Heart right ventricle (tissue), 16 donors: Measurements from ENCODE around the gene FRMPD2. TPM values are rescaled to one million over a fixed set of nuclear protein-coding genes. Genes with fewer than 3 reads are reported as not detected.
A peak's percentile ranks its signal among the peaks of the same experiment; 100 is the strongest.

Source experiments
- ATAC-seq, 8 donors: fragments of 200-7000 bp; cut with Tn5 transposase; one replicate each; pipeline ENCODE4 v1.9.1; 2020; ENCODE audit warnings: mild to moderate bottlenecking in 8 of 8, moderate library complexity in 8 of 8, moderate number of reproducible peaks in 1 of 8
- DNase-seq, 2 donors: peaks; one replicate each; pipeline ENCODE4 v3.0.0-alpha.2; 2020
- H3K27ac ChIP-seq, 10 donors: fragments of 200-600 bp; sonication (generic) in 2 of 10; one replicate each; pipeline versions ENCODE4 v1.5.0 to v1.8.0; 2020 to 2022; ENCODE audit warnings: mild to moderate bottlenecking in 3 of 10
- H3K27me3 ChIP-seq, 7 donors: fragments of 200-600 bp; one replicate each; pipeline ENCODE4 v1.8.0; 2021 to 2022; ENCODE audit warnings: mild to moderate bottlenecking in 2 of 7
- H3K36me3 ChIP-seq, 9 donors: fragments of 200-600 bp; sonication (generic) in 1 of 9; one replicate each; pipeline versions ENCODE4 v1.5.0 to v1.8.0; 2020 to 2022; ENCODE audit warnings: mild to moderate bottlenecking in 2 of 9
- H3K4me1 ChIP-seq, 9 donors: fragments of 200-600 bp; sonication (generic) in 1 of 9; one replicate each; pipeline versions ENCODE4 v1.5.0 to v1.8.0; 2020 to 2022; ENCODE audit warnings: mild to moderate bottlenecking in 4 of 9
- H3K4me3 ChIP-seq, 10 donors: fragments of 200-600 bp; sonication (generic) in 2 of 10; one replicate each; pipeline versions ENCODE4 v1.5.0 to v1.8.0; 2020 to 2022; ENCODE audit warnings: mild to moderate bottlenecking in 7 of 10, moderate library complexity in 2 of 10
- H3K9me3 ChIP-seq, 11 donors: fragments of 200-600 bp in 10 of 11; sonication (generic) in 2 of 11; one replicate each; pipeline versions ENCODE4 v1.5.0 to v1.8.0; 2013 to 2022; ENCODE audit warnings: mild to moderate bottlenecking in 2 of 11, control low read depth in 1 of 11, moderate library complexity in 1 of 11
- WGBS, 2 donors: extraction: QIAGEN DNeasy Blood & Tissue Kit; methylation state at CpG; one replicate each; pipeline ENCODE4 v1.1.7; 2013; ENCODE audit warnings: inconsistent platforms in 1 of 2; 5-methylcytosine and 5-hydroxymethylcytosine counted together
- intact Hi-C, 10 donors: fragments of 100-400 bp; cut with DNase I; formaldehyde crosslinking; loops; one replicate each; pipeline versions ENCODE4 v1.11.1 to v1.14.2; 2022
- polyA plus RNA-seq, 2 donors: library from polyadenylated mRNA; stranded (reverse); fragments of 200-250 nt; gene quantifications; one replicate each; pipeline ENCODE4 v1.2.3, GENCODE V29; 2013
- total RNA-seq, 10 donors: library from RNA; stranded (reverse); fragmentation: NEBNext Ultra II Directional in 3 of 10; extraction: Animal tissue kit (Norgen Biotek cat#: 25700) in 3 of 10; gene quantifications; one replicate each; pipeline versions ENCODE4 v1.2.1 to v1.2.4, GENCODE V29; 2021 to 2023
- TF ChIP-seq, protein P1 (sequence below), 9 donors: fragments of 200-600 bp; sonication (generic) in 2 of 9; IDR thresholded peaks; one replicate each; pipeline versions ENCODE4 v1.5.0 to v1.8.0; 2021 to 2022; ENCODE audit warnings: antibody characterized with exemption in 9 of 9, mild to moderate bottlenecking in 5 of 9, moderate library complexity in 1 of 9
- donor health status: Arrhythmogenic right ventricular cardiomyopathy.
- donor health status: ischemic (EF 13 %, LVEDD 7.1; RV severe dilation, severe dysfunction).
- donor health status: healthy with polysubstance abuse.
- donor health status: DM: no; HTN: yes; CAD: no.
- donor health status: DM: no; HTN: no; CAD: no.
- donor health status: ischemic (EF 25% LVEDD 6.9; RV normal size, moderate dysfunction).
- donor health status: ischemic (EF 25% LVEDD 5.7; RV mildly dilated, moderate dysfunction).
- donor health status: healthy.
- donor health status: DM: yes; HTN: yes; CAD: no.
- donor health status: Ischemic cardiomyopathy.
- donor health status: ischemic (EF 35%, LVEDD 5.7; RV mildly dilated, moderate dysfunction).
- donor health status: nonischemic (EF 11% LVEDD 7.7; RV severe dilation, severe dysfunction).
- donor health status: DM: yes; HTN: yes; CAD: no.
- donor health status: PGD.
- donor health status: ischemic (EF 29% LVEDD 5.4; RV normal size, mild dysfunction).
- donor health status: nonischemic (EF 23%, LVEDD 6.1; RV moderate dilation, normal function).

FRMPD2 gene
- total and polyA plus RNA-seq, 12 donors, result 0.16 to 0.74 (median 0.23) TPM; not detected in 5

DNA sequence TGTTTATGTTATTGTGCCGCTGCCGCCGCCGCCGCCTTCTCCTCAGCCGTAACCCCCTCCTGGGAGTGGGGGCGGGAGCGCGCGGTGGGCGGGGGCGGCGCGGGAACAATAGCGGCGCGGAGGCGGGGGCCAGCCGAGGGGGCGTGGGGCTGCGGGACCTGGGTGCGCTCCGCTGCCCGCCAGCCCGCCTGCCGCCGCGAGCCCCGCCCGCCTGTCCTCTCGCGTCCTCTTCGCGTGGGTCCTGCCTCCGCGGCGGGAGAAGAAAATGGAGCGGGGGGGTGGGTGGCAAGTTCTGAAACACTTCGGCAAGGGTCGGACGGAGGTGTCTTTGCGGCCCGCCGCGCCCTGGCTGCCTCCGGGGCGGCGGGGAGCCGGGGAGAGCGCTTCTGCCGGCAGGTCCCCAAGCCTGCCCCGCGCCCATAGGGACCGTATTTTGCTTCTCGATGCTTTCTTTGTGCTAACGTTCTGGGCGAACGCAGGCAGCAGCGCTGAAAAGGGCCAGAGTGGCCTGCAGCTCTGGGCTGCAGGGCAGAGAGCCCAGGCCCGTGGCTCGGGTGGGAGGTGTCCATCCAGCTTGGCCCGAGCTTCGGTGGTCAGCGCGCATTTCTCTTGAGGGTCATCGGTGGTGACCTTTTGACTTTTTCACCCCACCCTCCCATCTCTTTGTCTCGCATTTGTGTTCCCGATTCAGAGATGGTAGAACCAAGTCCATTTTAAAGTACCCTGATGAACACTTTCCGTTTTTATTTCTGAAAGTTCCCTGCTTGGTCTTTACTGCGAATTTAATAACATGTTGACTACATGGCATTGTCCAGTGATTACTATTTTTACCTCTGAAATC, 32.6 kb upstream of the FRMPD2 start:
- Histone ChIP-seq H3K27ac (peak overlapping the region; percentile 92 to 99 (median 97)), H3K4me3 (peak overlapping the region; percentile 56 to 96 (median 90)), H3K27me3 (no peaks in the 10 kb centered on the region), H3K9me3 (no peaks in the 10 kb centered on the region), H3K36me3 (no peaks in the 10 kb centered on the region), H3K4me1 (peaks cover 0 to 51% (median 36%) of the 10 kb centered on the region in 9 donors)
- ATAC-seq (peak; percentile 55 to 82 (median 78)), DNase-seq (peak; percentile 70 to 78)
- TF ChIP-seq, protein P1, sequence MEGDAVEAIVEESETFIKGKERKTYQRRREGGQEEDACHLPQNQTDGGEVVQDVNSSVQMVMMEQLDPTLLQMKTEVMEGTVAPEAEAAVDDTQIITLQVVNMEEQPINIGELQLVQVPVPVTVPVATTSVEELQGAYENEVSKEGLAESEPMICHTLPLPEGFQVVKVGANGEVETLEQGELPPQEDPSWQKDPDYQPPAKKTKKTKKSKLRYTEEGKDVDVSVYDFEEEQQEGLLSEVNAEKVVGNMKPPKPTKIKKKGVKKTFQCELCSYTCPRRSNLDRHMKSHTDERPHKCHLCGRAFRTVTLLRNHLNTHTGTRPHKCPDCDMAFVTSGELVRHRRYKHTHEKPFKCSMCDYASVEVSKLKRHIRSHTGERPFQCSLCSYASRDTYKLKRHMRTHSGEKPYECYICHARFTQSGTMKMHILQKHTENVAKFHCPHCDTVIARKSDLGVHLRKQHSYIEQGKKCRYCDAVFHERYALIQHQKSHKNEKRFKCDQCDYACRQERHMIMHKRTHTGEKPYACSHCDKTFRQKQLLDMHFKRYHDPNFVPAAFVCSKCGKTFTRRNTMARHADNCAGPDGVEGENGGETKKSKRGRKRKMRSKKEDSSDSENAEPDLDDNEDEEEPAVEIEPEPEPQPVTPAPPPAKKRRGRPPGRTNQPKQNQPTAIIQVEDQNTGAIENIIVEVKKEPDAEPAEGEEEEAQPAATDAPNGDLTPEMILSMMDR (IDR thresholded peaks at IDR 0.05), result no peak
- intact Hi-C loops, result no loop called here
- 1% methylated on average over 63 to 70 of the region's 70 CpGs for WGBS, 2 donors

DNA sequence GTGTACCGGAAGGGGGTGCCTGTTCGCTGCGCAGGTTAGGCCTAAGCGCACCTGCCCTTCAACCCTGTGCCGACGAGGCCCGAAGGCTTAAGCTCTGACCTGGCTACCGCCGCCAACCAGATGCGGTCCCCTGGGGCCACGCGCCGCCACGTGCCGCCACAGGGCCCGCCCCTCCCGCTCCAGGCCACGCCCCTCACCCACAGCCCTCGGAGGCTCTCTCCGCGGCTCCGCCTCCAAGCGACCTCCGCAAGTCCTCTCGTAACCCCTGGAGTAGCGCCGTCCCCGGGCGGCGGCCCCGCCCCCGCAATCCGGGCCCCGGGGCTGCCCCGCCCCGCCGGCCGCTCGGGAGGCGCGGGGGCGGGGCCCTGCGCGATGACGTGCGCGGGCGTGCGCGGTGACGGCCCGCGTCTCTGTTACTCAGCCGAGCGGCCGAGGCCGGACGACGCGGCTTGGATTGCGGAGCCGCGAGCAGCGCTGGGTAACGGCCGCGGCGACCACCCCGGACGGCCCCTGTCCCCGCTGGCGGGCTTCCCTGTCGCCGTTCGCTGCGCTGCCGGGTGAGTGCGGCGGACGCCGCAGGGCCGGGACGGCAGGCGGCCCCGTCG, 31.9 kb upstream of the FRMPD2 start, which contains the start of gene MAPK8:
TSS of gene MAPK8 (plus strand) at position 413 of the 605 bp plus-strand sequence. CDS start 94,984 bp downstream, outside the sequence.
- intact Hi-C loops, result no loop called here
- Histone ChIP-seq H3K36me3 (no peaks in the 10 kb centered on the region), H3K27ac (peak within 1 kb of the TSS; percentile 92 to 99 (median 97)), H3K27me3 (no peaks in the 10 kb centered on the region), H3K4me1 (peaks cover 0 to 46% (median 36%) of the 10 kb centered on the region in 9 donors), H3K4me3 (peak within 1 kb of the TSS; percentile 56 to 96 (median 90)), H3K9me3 (no peaks in the 10 kb centered on the region)
- ATAC-seq (peak; percentile 95 to 97 (median 96)), DNase-seq (peak; percentile 93 to 95)
- WGBS, 2 donors, result 1% methylated on average over 70 to 86 of the region's 86 CpGs
- TF ChIP-seq, protein P1 (IDR thresholded peaks at IDR 0.05), result no peak

DNA sequence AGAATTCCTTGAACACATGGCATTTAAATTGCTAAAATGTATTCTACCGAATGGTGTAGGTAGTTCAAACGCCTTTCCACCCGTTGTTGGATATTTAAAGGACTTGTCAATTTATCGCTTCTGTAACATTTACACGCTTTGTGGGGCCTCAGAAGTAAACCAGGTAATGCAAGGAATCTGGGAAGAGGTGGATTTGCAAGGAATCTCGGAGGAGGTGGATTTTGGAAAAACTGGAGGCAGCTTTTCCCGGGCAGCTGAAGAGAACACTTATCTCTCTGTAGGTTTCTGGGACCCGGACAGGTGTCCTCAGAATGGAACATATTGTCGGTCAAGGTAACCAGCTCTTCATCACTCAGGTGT, 31.4 kb upstream of the FRMPD2 start:
- H3K36me3 ChIP-seq, result no peaks in the 10 kb centered on the region
- 61 to 64% methylated on average over 9 of the region's 9 CpGs for WGBS, 2 donors
- no peaks in the 10 kb centered on the region for H3K9me3 ChIP-seq
- intact Hi-C loops, result no loop called here
- peak overlapping the region in 9 of 10 donors; percentile 61 to 99 (median 97) for H3K27ac ChIP-seq
- ATAC-seq (no peak), DNase-seq (no peak)
- peaks cover 0 to 42% (median 36%) of the 10 kb centered on the region in 9 donors for H3K4me1 ChIP-seq
- no peaks in the 10 kb centered on the region for H3K27me3 ChIP-seq
- peak overlapping the region in 9 of 10 donors; percentile 56 to 96 (median 90) for H3K4me3 ChIP-seq
- TF ChIP-seq, protein P1 (IDR thresholded peaks at IDR 0.05), result no peak
